NB4 (cell line): ENCODE data around the gene CA5B.
"Not testable (repeated sequence)": the region's sequence is repeated elsewhere in the genome, so short reads cannot be mapped to it uniquely, and the experiment has no call there.

Experiments used
- DNase-seq: peaks from one replicate; pipeline ENCODE4 v3.0.0; 2010; ENCODE audit warnings: low read depth
- H3K4me3 ChIP-seq: one replicate; pipeline ENCODE4 v1.5.1; 2011; ENCODE audit warnings: mild to moderate bottlenecking, low read depth, low read length, moderate library complexity
- MAX ChIP-seq: IDR thresholded peaks from 2 replicates; pipeline ENCODE4 v1.6.1; 2011; ENCODE audit warnings: low read depth, low read length
- MYC ChIP-seq: IDR thresholded peaks from 2 replicates; pipeline ENCODE4 v1.6.1; 2011; ENCODE audit warnings: low read depth, low read length
- POLR2A ChIP-seq: IDR thresholded peaks from 2 replicates; pipeline ENCODE4 v1.6.1; 2011; ENCODE audit warnings: mild to moderate bottlenecking; ENCODE audit not compliant: insufficient read length; ENCODE audit errors: extremely low read depth
- TF ChIP-seq, protein P1 (sequence below): IDR thresholded peaks from one replicate; pipeline ENCODE4 v1.5.1; 2012; ENCODE audit warnings: low read depth, low read length

Gene CA5B

DNA sequence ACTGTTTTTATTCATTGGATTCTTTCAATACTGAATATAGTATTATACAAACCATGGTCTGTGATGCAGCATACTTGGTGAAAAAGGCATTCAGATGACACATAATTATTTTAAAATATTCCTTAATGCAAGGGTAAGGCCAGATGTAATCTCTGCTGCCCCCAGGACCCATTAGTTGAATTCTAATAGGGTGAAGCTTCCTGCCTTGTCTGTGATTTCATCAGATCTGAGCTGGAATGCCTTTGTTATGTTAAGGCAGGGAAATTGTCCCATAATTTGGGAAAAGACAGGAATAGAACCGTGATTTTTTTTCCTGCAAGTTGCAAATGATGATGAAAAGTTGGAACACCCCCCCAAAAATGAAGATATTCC is 78.4 kb downstream of the CA5B start:
- DNase-seq, result no peak
- no peak overlapping the region for H3K4me3 ChIP-seq
- TF ChIP-seq MYC (no peak), POLR2A (no peak), MAX (no peak)
- TF ChIP-seq, protein P1, sequence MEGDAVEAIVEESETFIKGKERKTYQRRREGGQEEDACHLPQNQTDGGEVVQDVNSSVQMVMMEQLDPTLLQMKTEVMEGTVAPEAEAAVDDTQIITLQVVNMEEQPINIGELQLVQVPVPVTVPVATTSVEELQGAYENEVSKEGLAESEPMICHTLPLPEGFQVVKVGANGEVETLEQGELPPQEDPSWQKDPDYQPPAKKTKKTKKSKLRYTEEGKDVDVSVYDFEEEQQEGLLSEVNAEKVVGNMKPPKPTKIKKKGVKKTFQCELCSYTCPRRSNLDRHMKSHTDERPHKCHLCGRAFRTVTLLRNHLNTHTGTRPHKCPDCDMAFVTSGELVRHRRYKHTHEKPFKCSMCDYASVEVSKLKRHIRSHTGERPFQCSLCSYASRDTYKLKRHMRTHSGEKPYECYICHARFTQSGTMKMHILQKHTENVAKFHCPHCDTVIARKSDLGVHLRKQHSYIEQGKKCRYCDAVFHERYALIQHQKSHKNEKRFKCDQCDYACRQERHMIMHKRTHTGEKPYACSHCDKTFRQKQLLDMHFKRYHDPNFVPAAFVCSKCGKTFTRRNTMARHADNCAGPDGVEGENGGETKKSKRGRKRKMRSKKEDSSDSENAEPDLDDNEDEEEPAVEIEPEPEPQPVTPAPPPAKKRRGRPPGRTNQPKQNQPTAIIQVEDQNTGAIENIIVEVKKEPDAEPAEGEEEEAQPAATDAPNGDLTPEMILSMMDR, result no peak

DNA sequence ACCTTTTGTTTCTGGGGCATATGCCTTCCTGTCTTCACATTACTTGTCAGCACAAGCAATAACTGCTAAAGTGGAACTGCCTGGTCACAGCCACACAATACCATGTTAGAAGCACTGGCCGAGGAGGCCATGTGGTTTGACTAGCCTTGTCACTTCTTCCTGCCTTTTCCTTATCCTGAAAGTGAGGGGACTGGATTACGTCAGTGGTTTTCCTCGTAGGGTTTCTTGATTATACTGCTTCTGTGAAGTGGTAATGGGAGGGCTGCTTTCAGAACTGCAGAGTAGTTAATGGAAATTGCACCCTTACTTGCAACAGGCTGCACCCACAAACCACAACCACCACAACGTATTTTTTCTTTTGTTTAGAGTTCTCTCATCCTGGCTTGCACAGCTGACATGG is 78.8 kb downstream of the CA5B start:
- peak; percentile 82 for DNase-seq
- TF ChIP-seq MAX (peak; percentile 45; the same call in 1 of the 2 replicates), POLR2A (no peak)
- H3K4me3 ChIP-seq, result no peak overlapping the region

DNA sequence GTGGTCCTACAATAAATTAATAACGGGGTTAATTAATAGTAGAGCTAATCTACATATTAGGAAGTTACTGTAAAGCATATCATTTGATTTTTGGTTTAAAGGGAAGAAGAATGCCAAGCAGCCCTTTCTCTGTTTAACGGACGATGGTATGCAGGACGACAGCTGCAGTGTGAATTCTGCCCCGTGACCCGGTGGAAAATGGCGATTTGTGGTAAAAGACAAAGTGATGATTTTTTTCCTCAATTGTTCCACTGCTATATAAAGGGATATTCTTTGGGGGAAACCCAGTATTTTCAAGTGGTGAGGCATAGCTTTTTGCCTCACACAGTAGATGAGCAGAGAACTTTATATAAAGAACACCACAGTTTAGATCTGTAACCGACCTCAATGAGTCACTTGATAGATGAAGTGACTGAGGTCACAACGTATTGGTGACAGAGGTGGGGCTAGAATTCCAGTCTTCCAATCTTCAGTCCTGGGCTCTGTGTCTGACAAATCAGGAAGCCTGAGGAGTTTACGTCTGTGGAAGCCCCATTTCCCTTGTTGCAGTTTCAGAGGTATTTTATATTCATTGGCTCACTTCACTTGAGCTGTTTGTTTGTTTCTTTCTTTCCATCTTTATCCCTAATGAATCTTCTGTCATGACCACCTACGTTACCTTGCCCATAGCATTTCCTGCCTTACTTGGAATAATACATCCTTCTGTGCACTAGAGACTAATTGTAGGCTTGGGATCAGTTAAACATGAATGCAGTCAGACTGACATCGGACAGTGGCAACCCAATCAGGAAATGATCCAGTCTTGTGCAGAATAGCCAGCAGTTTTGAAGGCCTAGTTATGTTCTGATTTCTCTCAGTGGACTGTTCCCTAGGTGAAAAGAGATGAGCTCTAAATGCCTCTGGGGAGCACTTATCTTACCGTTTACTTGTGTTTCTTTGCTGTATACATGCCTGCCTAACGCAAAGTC is 82.3 kb downstream of the CA5B start:
- DNase-seq, result no peak
- H3K4me3 ChIP-seq, result no peak overlapping the region
- TF ChIP-seq MYC, result no peak
- no peak for TF ChIP-seq MAX
- TF ChIP-seq, protein P1, result no peak
- no peak for TF ChIP-seq POLR2A

GRCh38 chrX:15822922-15823321 is 84.9 kb downstream of the CA5B start:
- no peak for TF ChIP-seq POLR2A
- TF ChIP-seq MAX, result no peak
- no peak for TF ChIP-seq MYC
- no peak overlapping the region for H3K4me3 ChIP-seq
- DNase-seq, result no peak

DNA sequence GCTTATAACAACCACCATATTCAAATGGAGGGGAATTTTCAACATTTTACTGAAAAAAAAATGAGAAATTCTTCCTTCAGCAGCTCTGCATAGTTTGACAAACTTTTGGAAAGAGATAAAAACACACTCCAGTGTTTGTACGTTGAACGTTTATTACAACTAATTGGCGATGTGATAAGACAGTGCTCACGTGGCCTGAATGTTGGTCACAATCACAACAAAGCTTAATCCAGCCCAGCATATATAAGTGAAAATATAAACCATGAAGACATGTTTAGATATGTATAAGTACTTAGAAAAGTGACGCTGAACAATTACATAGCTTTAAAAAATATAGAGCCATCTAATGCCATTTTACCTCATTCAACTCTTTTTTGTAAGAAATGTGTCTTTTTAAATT is 87.9 kb downstream of the CA5B start:
- DNase-seq, result no peak
- no peak overlapping the region for H3K4me3 ChIP-seq
- TF ChIP-seq MYC, result no peak
- TF ChIP-seq POLR2A, result no peak
- TF ChIP-seq, protein P1, result no peak
- TF ChIP-seq MAX, result no peak

DNA sequence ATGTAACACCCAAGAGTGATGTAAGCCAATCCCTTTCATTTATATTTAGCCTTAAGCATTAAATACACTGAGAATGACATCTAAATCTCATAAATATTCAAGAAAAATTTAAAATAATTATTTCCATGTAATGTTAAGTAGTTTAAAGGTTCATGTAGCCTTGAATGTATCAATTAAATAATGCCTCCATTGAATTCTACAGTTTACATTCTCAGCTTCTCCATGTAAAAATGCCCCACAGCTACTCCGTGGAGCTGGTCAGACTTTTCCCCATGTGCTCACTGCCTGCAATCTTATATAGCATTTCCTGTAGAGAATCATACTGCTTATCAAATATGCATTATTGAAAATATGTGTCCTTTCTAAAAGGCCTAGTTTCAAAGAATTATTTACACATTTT is 91.1 kb downstream of the CA5B start:
- H3K4me3 ChIP-seq, result no peak overlapping the region

DNA sequence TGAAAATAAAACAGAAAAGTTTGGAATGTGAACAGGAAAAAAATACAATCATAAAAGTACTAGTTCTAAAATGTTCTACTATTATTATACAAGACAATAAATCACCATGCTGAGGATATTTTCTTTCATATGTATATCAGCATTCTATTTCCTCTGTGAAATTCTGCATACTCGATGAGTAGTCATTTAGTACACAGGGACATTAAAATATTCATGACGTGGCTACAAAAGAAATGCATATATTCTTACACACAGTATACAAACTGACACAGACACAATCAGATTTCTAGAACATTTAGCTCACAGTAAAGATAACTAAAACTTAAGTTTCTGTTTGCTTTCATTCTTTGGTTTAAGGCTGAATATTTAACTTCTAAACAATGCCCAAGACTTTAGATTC is 93.3 kb downstream of the CA5B start:
- DNase-seq, H3K4me3 ChIP-seq: not testable (repeated sequence)

More for the DNA sequence above, 91.1 kb downstream of the CA5B start:
- no peak for DNase-seq
- TF ChIP-seq, protein P1, result no peak
- TF ChIP-seq MAX (no peak), POLR2A (no peak), MYC (no peak)
